ENCODE results near the gene TTC24.
"Not testable (repeated sequence)": the region's sequence is repeated elsewhere in the genome, so short reads cannot be mapped to it uniquely, and the experiment has no call there.

GRCh38 chr1:156610072-156610471 is 30.5 kb downstream of the TTC24 start:
- not testable (repeated sequence) for TF ChIP-seq POLR2A, CTCF, POLR2AphosphoS5 (IDR thresholded peaks at IDR 0.05)
